HepG2 (cell line): ENCODE measurements around the gene WNK1. TPM values are rescaled to one million over a fixed set of nuclear protein-coding genes. Genes with fewer than 3 reads are reported as not detected.
A peak's percentile ranks its signal among the peaks of the same experiment; 100 is the strongest.

ENCODE experiments used
- MNT ChIP-seq: fragments of 450-650 bp; IDR thresholded peaks from 2 replicates; pipeline ENCODE4 v1.6.1; 2016
- PRDM10 ChIP-seq: sonication (generic); formaldehyde crosslinking; IDR thresholded peaks from 2 replicates; pipeline ENCODE4 v1.4.0; 2020; ENCODE audit warnings: low read depth, missing genetic modification reagents
- PRDM4 ChIP-seq: sonication (generic); formaldehyde crosslinking; IDR thresholded peaks from 2 replicates; pipeline ENCODE4 v1.9.0; 2021; ENCODE audit warnings: missing genetic modification reagents, borderline replicate concordance
- TFDP2 ChIP-seq: sonication (generic); formaldehyde crosslinking; IDR thresholded peaks from 2 replicates; pipeline ENCODE4 v1.4.0; 2020; ENCODE audit warnings: missing genetic modification reagents
- ZBTB38 ChIP-seq: sonication (generic); formaldehyde crosslinking; IDR thresholded peaks from 2 replicates; pipeline ENCODE4 v1.5.1; 2020; ENCODE audit warnings: mild to moderate bottlenecking, missing genetic modification reagents
- ZNF407 ChIP-seq: sonication (generic); formaldehyde crosslinking; IDR thresholded peaks from one replicate; pipeline ENCODE4 v1.5.1; 2020; ENCODE audit warnings: mild to moderate bottlenecking, missing genetic modification reagents; ENCODE audit errors: not compliant biosample characterization
- ZNF468 ChIP-seq: sonication (generic); formaldehyde crosslinking; IDR thresholded peaks from 2 replicates; pipeline ENCODE4 v1.8.0; 2022; ENCODE audit warnings: mild to moderate bottlenecking, moderate library complexity, missing genetic modification reagents
- ZNF576 ChIP-seq: sonication (generic); formaldehyde crosslinking; IDR thresholded peaks from 2 replicates; pipeline ENCODE4 v1.4.0; 2020; ENCODE audit warnings: mild to moderate bottlenecking, missing genetic modification reagents
- polyA plus RNA-seq, 8 experiments: library from polyadenylated mRNA; depleted of rRNA in 3 of 8; stranded (reverse) in 7 of 8; unstranded in 1 of 8; fragments of >200 nt; fragmentation: Illumina TruSeq in 4 of 8; extraction: Trizol in 4 of 8; gene quantifications; 2 replicates each; pipeline versions ENCODE4 v1.2.1 to v1.2.3, GENCODE V29; 2011 to 2016; ENCODE audit warnings: low read depth in 4 of 8, missing spikeins in 1 of 8, mixed read lengths in 1 of 8; ENCODE audit not compliant: insufficient read depth in 1 of 8
- total RNA-seq, 5 experiments: library from RNA; depleted of rRNA; stranded (reverse); fragments of >200 nt; fragmentation: Illumina TruSeq; extraction: Trizol; gene quantifications; 2 replicates each; pipeline ENCODE4 v1.2.3, GENCODE V29; 2016; ENCODE audit warnings: low read depth in 1 of 5

Gene WNK1
- total and polyA plus RNA-seq, 2 of the 13 experiments (the other 11 are each of a cell fraction or from before 2014, with no cell fraction given) = 31.1 to 54.8 TPM

- TF ChIP-seq ZNF407 (CRISPR knock-in tag) (peak; percentile 76), ZNF468 (no peak), PRDM10 (CRISPR knock-in tag) (no peak), ZNF576 (CRISPR knock-in tag) (no peak), ZBTB38 (CRISPR knock-in tag) (peak; percentile 95), PRDM4 (CRISPR knock-in tag) (no peak), TFDP2 (CRISPR knock-in tag) (peak; percentile 98), MNT (no peak)
Measured at GRCh38 chr12:751192-751998, 984 bp upstream of the WNK1 start (continued).
